22Rv1 (cell line): ENCODE results near the gene LY86.

Source experiments
- CTCF ChIP-seq: fragments of 450-650 bp; IDR thresholded peaks from 2 replicates; pipeline ENCODE4 v1.5.1; 2017; ENCODE audit warnings: mild to moderate bottlenecking
- ZFX ChIP-seq: fragments of 450-650 bp; IDR thresholded peaks from 2 replicates; pipeline ENCODE4 v1.6.1; 2017; ENCODE audit warnings: antibody characterized with exemption, borderline replicate concordance

GRCh38 chr6:6588064-6588923 lies at the start of gene LY86:
- TF ChIP-seq CTCF = no peak
- no peak for TF ChIP-seq ZFX
